Measurements from ENCODE around the gene CNTN1.

CNTN1 gene

DNA sequence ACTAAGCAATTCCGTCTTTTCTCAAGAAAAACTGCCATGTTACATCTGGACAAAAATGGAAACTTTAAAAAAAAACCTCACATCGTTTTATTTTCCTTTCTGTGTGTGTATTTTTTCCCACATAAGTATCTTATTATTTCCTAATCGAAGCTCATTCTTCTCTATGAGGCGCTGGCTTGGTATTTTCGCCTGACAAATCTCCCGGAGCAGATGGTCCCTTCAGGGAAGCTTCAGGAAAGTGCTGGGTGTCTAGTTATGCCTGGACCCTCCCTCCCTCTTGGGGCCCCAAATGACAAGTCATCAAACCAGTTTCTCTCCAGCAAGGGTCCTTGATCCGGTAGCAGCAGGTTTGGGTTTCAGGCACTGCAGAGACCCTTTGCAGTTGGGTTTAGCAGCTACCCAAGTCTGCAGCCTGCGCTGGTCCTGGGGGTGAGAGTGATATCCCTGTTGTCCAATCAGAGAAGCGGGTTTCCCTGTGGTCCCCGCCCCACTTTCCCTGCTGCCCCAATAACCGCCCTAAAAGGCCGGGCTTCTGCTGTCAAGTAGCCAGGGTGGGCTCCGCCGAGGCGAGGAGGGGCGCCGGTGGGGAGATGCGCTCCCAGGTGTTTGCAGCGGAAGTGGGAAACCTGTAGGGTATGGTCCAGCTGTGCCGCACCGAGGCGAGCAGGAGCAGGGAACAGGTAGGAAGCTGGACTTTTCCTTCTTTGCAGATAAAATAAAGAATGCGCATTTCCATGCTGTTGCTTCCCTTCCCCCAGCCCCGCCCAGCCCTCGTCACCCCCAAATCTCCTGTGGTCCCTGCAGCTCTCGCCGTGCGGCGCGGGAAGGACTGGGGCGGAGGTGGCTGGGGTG, at the start of gene CNTN1:
TSS of gene CNTN1 (plus strand) at position 527 of the 852 bp plus-strand sequence.
- no peak for DNase-seq (ENCODE audit: low read depth)

DNA sequence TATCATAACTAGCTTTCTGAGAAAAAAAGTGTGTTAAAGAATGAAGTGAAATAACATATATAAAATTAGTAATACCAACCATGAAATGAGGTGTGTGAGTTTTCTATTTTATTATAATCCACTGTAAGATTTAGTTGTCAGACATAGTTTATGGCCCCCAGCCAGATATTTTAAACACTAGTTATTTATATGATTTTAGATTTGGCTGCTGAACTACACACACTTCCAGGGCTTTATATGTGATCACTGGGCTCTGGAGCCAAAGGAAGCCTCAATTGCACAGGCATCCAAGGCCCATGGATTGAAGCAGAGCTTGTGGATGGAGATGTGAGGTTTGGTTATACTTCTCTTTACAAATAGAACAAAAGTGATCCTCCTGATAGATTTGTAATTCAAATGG, 48.7 kb upstream of the CNTN1 start:
- no peak for DNase-seq (ENCODE audit: low read depth)

DNA sequence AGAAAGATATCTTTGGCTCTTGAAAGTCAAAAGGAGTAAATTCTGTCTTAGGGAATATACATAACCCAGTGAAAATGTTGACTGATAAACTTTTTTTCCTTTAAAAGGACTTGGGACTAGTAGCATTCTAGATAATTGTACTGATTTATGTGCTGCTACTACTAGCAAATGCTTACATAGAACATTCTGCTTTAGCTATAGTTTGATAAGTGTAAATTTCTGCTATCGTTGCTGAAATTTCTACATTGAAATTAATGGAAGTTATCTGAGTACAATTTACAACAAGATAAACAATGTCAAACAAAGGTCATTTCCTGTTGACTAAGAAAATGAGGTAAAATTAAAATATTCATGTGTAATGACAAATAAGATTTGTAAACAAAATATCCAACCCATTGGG, 48.3 kb upstream of the CNTN1 start:
- DNase-seq (ENCODE audit: low read depth) = no peak

DNA sequence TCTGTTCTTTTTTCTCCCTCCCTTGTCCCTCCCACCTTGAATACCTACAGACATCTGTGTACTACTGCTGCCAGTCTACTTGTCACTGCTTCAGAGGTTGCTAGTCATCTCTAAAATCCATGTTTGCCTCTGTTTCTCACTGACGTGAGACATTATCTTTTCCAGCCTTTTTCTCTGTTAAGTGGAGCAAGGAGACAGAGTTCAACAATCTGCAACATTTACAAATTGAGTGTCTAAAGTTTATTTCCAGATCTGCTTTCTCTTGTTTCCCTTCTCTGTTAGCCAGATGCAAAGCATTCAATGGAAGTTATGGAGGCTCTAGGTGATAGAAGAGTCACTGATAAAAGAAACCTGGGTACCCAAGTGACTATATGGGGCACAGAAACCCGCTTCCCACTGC, 47.5 kb upstream of the CNTN1 start:
- DNase-seq (ENCODE audit: low read depth) = no peak

DNA sequence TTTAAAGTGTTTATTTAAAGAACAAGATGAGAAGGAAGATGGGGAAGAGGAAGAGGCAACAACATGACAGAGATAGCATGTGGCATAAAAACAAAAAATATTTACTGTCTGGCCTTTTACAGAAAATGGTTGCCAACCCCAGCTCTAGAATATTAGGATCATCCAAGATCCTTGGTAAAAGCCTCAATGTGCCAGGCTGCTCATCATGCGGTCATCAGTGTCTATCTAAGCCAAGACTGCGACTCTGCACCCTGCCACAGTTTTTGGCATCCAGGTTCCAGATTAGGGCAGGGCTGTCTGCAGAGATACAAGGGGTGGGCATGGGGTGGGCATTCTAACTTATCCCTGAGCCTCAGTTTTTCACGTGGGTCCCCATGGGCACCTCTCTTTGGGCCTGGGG, 46.9 kb upstream of the CNTN1 start:
- no peak for DNase-seq (ENCODE audit: low read depth)

DNA sequence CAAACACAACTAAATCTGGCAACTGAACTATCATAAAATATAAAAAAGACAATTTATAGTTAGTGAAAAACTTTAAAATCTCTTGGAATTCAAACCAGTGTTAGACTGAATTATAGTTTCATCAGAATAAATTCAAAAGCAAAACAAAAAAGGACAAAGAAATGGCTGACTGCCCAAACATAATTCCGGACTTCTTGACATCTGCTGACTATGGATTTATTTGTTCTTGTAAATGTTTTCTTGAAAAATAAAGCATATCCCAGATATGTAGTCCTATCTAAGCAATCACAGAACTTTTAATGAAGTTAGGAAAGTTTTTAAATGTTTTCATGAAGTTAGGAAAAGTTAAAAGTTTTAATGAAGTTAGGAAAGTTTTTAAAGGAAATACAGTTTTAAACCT, 45.8 kb upstream of the CNTN1 start:
- no peak for DNase-seq (ENCODE audit: low read depth)

DNA sequence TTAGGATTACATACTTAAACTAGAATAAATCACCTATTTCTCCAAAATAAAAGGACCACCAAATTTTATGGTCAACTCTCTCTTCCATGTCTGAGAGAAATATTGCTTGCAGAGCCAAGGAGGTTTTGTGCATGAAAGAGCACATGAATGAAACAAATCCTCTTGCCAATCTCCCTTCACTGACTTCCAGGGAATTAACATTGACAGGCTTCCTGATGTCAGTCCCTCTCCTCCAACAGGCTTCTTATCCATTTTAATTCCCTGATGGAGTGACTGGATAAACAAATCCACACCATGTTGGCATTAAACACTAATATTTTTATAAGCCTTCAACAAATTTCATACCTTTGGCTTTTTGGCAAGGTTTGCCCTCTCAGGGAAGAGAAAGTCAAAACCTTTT, 45.3 kb upstream of the CNTN1 start:
- DNase-seq (ENCODE audit: low read depth) = no peak

DNA sequence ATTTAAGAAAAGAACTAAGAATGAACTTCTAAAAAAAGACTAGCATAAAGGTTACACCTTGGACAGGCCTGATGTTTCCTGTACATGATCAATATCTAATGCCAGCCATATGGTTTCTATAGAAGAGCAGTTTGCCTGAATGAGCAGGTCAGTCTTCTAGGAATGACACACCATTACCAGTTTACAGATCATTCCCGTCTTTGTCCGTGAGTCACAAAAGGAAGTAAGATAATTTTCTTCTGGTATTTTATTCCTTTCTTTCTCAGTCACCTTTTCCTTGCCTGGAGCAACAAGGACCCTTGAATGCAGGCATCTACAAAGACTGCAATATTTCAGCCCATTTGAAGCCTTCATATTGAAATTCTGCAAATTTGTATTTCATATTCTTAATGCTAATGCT, 44.6 kb upstream of the CNTN1 start:
- DNase-seq (ENCODE audit: low read depth) = no peak

DNA sequence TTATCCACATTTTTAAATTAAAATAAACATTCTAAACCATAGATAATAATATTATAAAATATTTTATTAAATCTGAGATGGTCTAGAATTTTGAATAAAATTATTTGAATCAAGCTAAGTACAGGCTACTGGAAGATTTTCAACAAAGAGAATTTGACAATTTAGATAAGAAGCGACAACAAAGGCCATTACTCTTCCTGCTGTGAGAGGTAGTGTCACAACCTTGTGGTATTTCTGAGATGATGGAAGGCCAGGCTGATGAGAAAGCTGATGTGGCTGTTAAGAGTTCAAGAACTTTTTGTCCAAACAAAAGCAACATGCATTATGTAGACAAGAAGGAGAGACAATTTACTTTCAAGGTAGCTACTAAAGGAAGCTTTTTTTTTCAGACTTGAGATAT, 43.7 kb upstream of the CNTN1 start:
- DNase-seq (ENCODE audit: low read depth) = no peak

DNA sequence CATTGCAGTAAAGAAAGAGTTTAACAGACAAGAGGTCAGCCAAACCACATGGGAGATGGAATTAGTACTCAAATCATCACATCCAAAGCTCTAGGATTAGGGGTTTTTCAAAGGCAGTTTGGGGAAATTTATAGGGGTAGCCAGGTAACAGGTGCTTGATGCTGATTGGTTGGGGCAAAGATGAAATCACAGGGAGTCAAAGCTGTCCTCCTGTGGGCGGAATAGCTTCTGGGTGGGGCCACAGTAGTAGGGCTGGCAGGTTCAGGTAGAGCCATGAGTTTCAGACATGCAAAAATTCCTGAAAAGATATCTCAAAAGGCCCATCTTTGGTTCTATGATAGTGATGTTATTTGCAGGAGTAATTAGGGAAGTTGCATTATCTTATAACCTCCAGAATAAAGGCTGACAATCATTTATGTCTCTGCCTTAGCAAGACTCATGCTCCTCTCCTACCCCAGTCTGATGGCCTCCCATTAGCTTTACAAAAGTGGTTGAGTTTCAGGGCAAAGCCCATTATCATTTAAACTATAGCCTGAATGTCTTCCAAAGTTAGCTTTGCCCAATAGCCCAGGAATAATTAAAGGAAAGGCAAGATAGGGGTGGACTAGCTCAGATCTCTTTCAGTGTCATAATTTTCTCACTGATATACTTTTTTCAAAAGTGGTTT, 42.1 kb upstream of the CNTN1 start:
- no peak for DNase-seq (ENCODE audit: low read depth)

DNA sequence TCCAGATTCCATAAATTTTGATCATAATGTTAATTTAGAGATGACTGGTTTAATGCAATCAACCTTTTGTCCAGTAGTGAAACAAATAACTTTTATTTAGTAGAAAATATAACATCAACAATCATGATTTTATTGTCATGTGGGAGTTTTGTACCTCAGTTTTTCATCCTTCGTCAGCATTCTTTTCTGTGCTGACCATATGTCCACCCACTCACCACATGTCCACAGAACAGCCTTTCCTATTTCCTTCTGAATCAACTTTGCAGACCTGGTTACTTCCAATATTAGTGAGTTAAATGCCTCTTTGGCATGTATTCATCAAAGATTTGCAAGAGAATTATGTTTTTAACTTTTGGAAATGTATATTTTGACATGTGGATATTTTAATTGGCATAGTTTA, 36.8 kb upstream of the CNTN1 start:
- DNase-seq (ENCODE audit: low read depth) = no peak

DNA sequence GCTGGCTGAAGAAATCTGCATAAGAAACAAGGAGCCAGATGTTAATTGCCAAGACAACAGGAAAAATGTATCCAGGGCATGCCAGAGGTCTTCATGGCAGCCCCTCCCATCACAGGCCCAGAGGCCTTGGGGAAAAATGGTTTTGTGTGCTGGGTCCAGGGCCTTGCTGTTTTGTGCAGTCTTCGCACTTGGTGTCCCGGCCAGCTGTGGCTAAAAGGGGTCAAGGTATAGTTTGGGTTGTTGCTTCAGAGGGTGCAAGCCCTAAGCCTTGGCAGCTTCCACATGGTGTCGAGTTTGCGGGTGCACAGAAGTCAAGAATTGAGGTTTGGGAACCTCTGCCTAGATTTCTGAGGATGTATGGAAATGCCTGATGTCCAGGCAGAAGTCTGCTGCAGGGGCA, 29.9 kb upstream of the CNTN1 start:
- DNase-seq (ENCODE audit: low read depth) = no peak

DNA sequence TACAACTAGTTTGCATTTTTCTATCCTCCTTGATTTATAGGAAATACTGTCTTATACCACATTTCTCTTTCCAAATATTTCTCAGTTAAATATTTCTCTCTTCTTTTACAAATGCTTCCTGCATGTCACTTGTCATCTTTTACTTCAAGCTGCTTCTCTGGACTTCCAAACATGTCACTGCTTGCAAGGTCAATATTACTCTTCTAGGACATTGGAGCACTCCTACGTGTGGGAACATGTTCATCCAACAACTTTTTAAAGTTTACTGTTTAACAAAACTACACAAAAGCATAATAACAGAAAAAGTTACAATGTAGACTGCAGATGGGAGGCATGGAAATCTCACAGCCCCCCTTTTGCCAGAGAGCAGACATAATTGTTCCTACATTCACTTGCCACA, 28.5 kb upstream of the CNTN1 start:
- DNase-seq (ENCODE audit: low read depth) = no peak

DNA sequence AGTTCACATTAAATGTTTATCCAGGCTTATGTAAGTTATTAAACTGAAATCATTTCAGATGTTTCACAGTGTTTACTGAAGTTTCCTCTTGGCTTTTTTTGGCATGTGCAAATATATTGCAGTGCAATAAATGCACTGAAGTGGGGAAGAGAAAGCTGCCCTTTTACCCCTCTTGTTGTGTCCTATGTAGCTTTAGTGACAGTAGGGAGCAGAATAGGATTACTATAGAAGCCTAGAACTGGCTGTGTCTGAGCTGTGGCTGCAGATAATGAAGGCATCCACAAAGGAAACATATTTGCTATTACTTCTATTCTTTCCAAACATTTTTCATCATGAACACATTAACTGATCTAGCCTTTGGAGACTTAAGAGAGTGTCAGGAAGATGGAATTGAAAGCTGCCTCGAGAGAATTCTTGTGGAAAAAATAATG, 24.1 kb upstream of the CNTN1 start:
- DNase-seq (ENCODE audit: low read depth) = no peak

DNA sequence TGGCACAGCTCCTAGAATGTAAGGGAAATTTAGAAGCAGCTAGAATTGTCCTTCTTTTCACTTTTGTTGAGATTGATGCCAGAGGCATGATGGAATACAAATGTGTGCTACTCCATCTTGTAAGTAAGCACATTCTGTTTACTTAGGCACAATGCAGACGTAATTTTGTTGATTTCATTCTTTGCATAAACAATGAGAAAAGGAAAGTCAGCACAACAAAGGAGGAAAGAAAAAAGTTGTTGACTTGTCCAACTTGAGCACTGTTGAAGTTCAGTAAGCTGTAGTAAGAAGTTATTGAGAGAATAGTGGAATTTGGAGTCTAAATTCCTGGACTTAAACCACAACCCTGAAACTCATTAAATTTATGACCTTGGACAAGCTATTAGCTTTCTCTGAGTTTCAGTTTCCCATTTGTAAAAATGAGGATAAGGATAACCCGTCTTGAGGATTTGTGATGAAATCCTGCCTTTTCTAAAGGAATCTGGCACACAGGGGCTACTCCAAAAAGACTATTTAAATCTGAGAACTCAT, 19.4 kb upstream of the CNTN1 start:
- no peak for DNase-seq (ENCODE audit: low read depth)

DNA sequence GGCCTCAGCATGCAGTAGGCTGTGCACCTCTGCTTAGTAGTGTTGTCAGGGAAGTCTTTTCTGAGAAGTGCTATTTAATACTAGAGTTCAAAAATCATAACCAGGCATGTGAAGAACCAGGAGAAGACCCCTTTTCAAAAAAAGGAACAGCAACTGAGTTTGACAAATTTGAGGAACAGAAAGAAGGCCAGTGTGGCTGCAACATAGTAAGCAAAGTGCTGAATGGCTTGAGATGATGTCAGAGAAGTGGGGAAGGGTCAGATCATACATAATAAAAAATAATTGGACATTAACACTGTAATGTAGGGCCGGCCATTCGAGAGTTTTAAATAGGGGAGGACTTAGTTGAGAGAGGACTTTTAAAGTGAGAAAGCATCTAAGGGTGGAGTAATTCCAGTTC, 11.1 kb upstream of the CNTN1 start:
- no peak for DNase-seq (ENCODE audit: low read depth)

DNA sequence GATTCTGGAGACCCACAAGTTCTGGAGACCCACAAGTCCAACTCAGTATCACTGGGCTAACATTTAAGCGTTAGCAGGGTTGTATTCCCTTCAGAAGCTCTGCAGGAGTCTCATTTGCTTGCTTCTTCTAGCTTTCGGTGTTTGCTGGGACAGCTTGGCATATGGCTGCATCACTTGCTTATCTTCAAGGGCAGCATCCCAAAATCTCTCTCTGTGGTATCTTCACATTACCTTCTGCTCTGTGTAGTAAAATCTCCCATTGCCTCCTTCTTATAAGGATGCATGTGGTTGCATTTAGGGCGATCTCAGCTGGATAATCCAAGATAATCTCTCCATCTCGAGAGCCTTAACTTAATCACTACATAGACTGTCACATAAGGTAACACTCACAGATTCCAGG, 7.3 kb upstream of the CNTN1 start:
- no peak for DNase-seq (ENCODE audit: low read depth)

DNA sequence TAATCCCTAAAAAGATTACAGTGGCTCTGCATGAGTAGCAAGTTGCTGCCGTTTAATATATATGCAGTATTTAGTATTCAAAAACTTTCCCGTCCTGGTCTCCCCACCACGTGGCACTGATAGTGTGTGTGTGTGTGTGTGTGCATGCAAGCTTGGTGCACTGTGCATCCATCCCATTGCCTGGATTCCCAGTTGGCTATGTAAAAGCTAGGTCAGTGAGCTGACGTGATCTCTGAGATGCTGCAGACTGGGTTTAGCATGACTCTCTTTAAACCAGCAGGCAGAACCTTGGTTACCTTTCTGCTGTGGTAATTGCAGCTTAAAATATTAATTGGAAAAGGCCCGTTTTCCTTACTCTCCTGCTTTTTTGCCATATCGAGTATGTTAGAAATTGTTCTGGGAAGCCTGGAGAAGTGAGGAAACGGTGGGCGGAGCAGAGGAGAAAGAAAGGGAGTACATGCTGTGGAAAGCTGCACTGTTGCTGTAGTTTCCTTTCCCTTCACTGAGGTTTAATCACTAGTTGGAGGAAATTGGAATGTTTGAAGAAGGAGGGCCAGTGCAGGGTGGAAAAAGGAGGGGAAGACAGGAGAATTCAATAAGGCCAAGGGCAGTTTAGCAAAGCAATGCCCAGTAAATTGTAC, 4.0 kb upstream of the CNTN1 start:
- DNase-seq (ENCODE audit: low read depth) = no peak

DNA sequence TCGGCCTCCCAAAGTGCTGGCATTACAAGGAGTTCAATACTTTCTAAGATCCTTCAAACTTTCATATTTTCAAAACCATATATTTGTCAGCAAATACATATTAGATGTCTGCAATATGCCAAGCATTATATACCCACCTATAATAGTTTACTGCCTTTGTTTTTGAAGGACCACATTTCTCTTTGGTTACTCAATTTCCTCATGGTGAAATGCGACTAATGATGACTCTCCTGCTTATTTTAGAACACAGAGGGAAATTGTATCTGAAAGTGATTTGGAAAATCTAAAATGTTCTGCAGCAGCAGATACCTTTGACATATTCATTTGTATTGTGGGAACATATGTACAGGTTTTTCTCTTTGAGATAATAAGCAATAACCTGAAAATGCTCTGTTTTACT, 2.7 kb upstream of the CNTN1 start:
- DNase-seq (ENCODE audit: low read depth) = no peak

DNA sequence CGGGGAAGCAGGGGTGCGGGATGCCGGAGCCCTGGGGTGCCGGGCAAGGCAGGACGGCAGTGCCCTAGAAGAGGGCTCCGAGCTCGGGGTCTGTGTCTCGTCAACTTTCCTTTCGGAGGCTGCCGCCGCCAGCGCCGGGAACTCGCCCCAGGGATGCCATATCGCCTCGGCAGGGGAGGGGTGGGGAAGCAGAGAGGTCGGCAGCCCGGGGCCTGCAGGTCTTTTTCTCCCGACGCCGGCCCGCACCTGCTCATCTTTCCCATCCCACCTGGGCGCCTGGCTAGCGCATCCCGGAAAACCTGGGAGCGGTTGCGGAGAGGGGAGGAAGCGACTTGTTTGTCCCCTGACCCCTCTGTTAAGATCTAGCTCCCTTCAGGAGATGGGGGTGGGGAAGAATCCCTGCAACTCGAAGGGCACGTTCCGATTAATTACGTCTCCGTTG, 547 bp downstream of the CNTN1 start:
- no peak for DNase-seq (ENCODE audit: low read depth)

DNA sequence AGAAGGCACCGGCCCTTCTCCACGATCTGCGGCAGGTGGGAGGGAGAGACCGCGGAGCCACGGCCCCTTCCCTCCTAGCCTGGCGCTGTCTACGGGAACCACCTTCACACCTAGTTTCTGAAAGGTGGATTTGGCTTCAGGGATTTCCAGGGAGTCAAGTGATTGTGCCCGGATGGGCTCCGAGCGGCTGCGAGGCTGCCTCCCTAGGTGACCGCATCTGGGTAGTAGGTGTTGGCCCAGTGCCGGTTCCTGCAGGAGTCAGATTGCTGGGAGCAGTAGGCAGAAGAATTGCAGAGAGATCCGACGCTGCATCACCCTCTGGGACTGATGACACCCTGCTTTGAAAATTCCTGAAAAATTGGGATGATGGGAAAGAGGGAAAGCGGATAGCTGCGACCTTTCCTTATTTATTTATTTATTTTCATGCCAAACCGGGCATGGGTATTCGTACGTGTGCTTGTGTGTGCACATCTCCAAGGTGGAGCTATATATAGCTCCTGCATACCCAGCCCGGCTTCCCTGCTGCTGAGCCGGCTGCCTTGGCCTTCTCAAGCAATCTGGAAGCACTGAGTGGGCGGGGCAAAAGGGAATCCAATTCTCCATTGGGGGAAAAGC, 1.1 kb downstream of the CNTN1 start:
- DNase-seq (ENCODE audit: low read depth) = no peak

DNA sequence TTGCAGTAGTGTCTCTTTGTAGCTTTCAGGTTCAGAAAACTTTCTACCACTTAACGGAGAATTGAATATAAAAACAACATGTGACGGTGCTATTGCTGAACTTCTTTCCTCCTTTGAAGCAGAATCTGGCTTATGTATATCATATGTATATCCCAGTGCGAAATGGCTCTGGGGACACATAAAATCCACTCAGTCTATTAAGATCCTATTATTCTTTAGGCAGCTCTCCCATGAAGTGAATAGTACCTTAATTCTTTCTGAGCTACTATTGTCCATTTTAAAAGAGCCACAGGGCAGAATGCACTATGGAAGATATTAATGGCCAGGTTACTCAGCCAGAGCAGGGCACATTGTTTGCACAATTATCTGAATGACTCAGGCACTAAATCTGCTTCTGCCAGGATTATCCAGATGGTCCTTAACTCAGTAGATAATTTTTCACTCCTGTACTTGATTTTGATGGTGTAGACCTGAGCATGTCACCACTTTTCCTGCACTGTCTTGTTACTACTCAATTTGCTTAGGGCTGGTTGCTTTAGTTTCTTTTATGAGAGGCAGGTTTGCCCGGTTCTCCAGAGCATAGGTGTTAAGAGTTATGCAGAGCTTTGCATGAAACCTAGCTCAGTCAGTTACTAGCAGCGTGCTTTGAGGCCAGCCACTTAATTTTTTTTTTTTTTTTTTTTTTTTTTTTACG, 5.5 kb downstream of the CNTN1 start:
- DNase-seq (ENCODE audit: low read depth) = no peak
